Measurements from ENCODE around the gene AXL. TPM values are rescaled to one million over a fixed set of nuclear protein-coding genes. Genes with fewer than 3 reads are reported as not detected.

Gene AXL
- total RNA-seq, 1 donor = 368 TPM

- Histone ChIP-seq H4K20me1 (ENCODE audit: insufficient read depth, low read length) (peaks cover 3% of the 10 kb centered on the region), H3K27ac (ENCODE audit: low read depth, low read length) (peak overlapping the region; percentile 90), H3K36me3 (ENCODE audit: insufficient read depth, low read length) (peaks cover 46% of the 10 kb centered on the region), H3K4me1 (ENCODE audit: insufficient read depth, low read length) (peaks cover 63% of the 10 kb centered on the region), H3K9me3 (ENCODE audit: low read depth, low read length) (no peaks in the 10 kb centered on the region), H2AFZ (ENCODE audit: low read length) (no peak overlapping the region), H3K4me2 (ENCODE audit: insufficient read depth, low read length) (peak overlapping the region; percentile 85), H3K27me3 (ENCODE audit: insufficient read depth, low read length) (no peaks in the 10 kb centered on the region), H3K79me2 (ENCODE audit: insufficient read depth, low read length) (peaks cover 56% of the 10 kb centered on the region), H3K4me3 (ENCODE audit: insufficient read depth, low read length) (peak overlapping the region; percentile 93)
- DNase-seq (ENCODE audit: insufficient read length, low spot score, missing footprints) = no peak
- TF ChIP-seq CTCF (IDR thresholded peaks at IDR 0.05; ENCODE audit: extremely low read depth, low read depth, low read length) = no peak
Observed at GRCh38 chr19:41220811-41221210, 1.8 kb downstream of the AXL start.

GRCh38 chr19:41221514-41222205 lies 2.6 kb downstream of the AXL start:
- no peaks in the 10 kb centered on the region for H3K9me3 ChIP-seq (ENCODE audit: low read depth, low read length)
- peaks cover 50% of the 10 kb centered on the region for H3K36me3 ChIP-seq (ENCODE audit: insufficient read depth, low read length)
- H3K4me3 ChIP-seq (ENCODE audit: insufficient read depth, low read length) = peak overlapping the region; percentile 93
- no peaks in the 10 kb centered on the region for H3K27me3 ChIP-seq (ENCODE audit: insufficient read depth, low read length)
- no peak overlapping the region for H2AFZ ChIP-seq (ENCODE audit: low read length)
- DNase-seq (ENCODE audit: insufficient read length, low spot score, missing footprints) = no peak
- H3K4me2 ChIP-seq (ENCODE audit: insufficient read depth, low read length) = peak overlapping the region; percentile 85
- peak overlapping the region; percentile 90 for H3K27ac ChIP-seq (ENCODE audit: low read depth, low read length)
- H3K79me2 ChIP-seq (ENCODE audit: insufficient read depth, low read length) = peaks cover 59% of the 10 kb centered on the region
- H4K20me1 ChIP-seq (ENCODE audit: insufficient read depth, low read length) = peaks cover 3% of the 10 kb centered on the region
- H3K4me1 ChIP-seq (ENCODE audit: insufficient read depth, low read length) = peaks cover 66% of the 10 kb centered on the region
- no peak for TF ChIP-seq CTCF (IDR thresholded peaks at IDR 0.05; ENCODE audit: extremely low read depth, low read depth, low read length)

GRCh38 chr19:41222240-41222639 lies 3.2 kb downstream of the AXL start:
- no peak overlapping the region for H2AFZ ChIP-seq (ENCODE audit: low read length)
- peak overlapping the region; percentile 90 for H3K27ac ChIP-seq (ENCODE audit: low read depth, low read length)
- H3K27me3 ChIP-seq (ENCODE audit: insufficient read depth, low read length) = no peaks in the 10 kb centered on the region
- peaks cover 64% of the 10 kb centered on the region for H3K79me2 ChIP-seq (ENCODE audit: insufficient read depth, low read length)
- H4K20me1 ChIP-seq (ENCODE audit: insufficient read depth, low read length) = peaks cover 3% of the 10 kb centered on the region
- peaks cover 56% of the 10 kb centered on the region for H3K36me3 ChIP-seq (ENCODE audit: insufficient read depth, low read length)
- peaks cover 66% of the 10 kb centered on the region for H3K4me1 ChIP-seq (ENCODE audit: insufficient read depth, low read length)
- TF ChIP-seq CTCF (IDR thresholded peaks at IDR 0.05; ENCODE audit: extremely low read depth, low read depth, low read length) = no peak
- no peaks in the 10 kb centered on the region for H3K9me3 ChIP-seq (ENCODE audit: low read depth, low read length)
- DNase-seq (ENCODE audit: insufficient read length, low spot score, missing footprints) = no peak
- peak overlapping the region; percentile 85 for H3K4me2 ChIP-seq (ENCODE audit: insufficient read depth, low read length)
- H3K4me3 ChIP-seq (ENCODE audit: insufficient read depth, low read length) = no peak overlapping the region

GRCh38 chr19:41223431-41224234 lies 4.6 kb downstream of the AXL start:
- Histone ChIP-seq H2AFZ (ENCODE audit: low read length) (no peak overlapping the region), H3K4me2 (ENCODE audit: insufficient read depth, low read length) (peak overlapping the region; percentile 74), H3K79me2 (ENCODE audit: insufficient read depth, low read length) (peaks cover 75% of the 10 kb centered on the region), H3K4me3 (ENCODE audit: insufficient read depth, low read length) (peak overlapping the region; percentile 49), H4K20me1 (ENCODE audit: insufficient read depth, low read length) (peaks cover 3% of the 10 kb centered on the region), H3K4me1 (ENCODE audit: insufficient read depth, low read length) (peaks cover 63% of the 10 kb centered on the region), H3K9me3 (ENCODE audit: low read depth, low read length) (no peaks in the 10 kb centered on the region), H3K36me3 (ENCODE audit: insufficient read depth, low read length) (peaks cover 68% of the 10 kb centered on the region), H3K27me3 (ENCODE audit: insufficient read depth, low read length) (no peaks in the 10 kb centered on the region), H3K27ac (ENCODE audit: low read depth, low read length) (peak overlapping the region; percentile 95)
- no peak for TF ChIP-seq CTCF (IDR thresholded peaks at IDR 0.05; ENCODE audit: extremely low read depth, low read depth, low read length)
- DNase-seq (ENCODE audit: insufficient read length, low spot score, missing footprints) = peak; percentile 97
